ENCODE measurements around the gene CFAP91. TPM values are rescaled to one million over a fixed set of nuclear protein-coding genes. Genes with fewer than 3 reads are reported as not detected.

The CFAP91 gene
- total and polyA plus RNA-seq, 9 of the 15 experiments (the other 6 are each of a cell fraction or from before 2014, with no cell fraction given): not detected

- ChIA-PET CTCF (ENCODE audit: low intra/inter-chr PET ratio) (no interaction called here), POLR2A (interaction anchor here (0.6 to 1.1 kb wide), 4 partner anchors 8 to 41 kb away, joined by 3 to 4 read pairs (median 3); no protein-coding TSS in a partner anchor)
- Histone ChIP-seq H3K9me1 (ENCODE audit: control insufficient read depth, insufficient read depth, low read length) (no peaks in the 10 kb centered on the region), H4K20me1 (replicated peaks; ENCODE audit: control insufficient read depth, insufficient read depth, low read length) (no peaks in the 10 kb centered on the region), H3K4me2 (ENCODE audit: insufficient read depth, low read length) (no peak overlapping the region), H3K9ac (ENCODE audit: insufficient read depth in 1 of 2, low read depth in 2 of 2, low read length in 2 of 2) (no peak overlapping the region), H3K4me1 (replicated peaks in 1 of 2; ENCODE audit: control insufficient read depth in 2 of 2, insufficient read depth in 2 of 2, low read length in 2 of 2) (peaks cover 0 to 17% of the 10 kb centered on the region in 2 experiments; a peak in 4 of 5 replicates), H3K36me3 (ENCODE audit: control insufficient read depth, insufficient read depth, low read length) (no peaks in the 10 kb centered on the region), H2AFZ (ENCODE audit: low read depth, low read length) (no peak overlapping the region), H3K27ac (ENCODE audit: extremely low read depth, low read depth, low read length) (no peak overlapping the region), H3K4me3 (no peak overlapping the region), H3K79me2 (ENCODE audit: control insufficient read depth, insufficient read depth, low read length) (no peaks in the 10 kb centered on the region), H3K27me3 (ENCODE audit: control insufficient read depth in 2 of 2, insufficient read depth in 2 of 2, low read length in 2 of 2) (no peaks in the 10 kb centered on the region), H3K9me3 (replicated peaks; ENCODE audit: control insufficient read depth, insufficient read depth, low read depth, low read length) (no peaks in the 10 kb centered on the region)
- intact Hi-C loops (cut with micrococcal nuclease): no loop called here
- no peak for ATAC-seq
- DNase-seq (ENCODE audit: extremely low read depth in 1 of 4, low spot score in 3 of 4): no peak
- no TSS peak for BruUV-seq (replicated peaks)
- in situ Hi-C loops (cut with MboI): no loop called here
- no peak for FAIRE-seq
- 7% methylated on average over 1 of the region's 1 CpG for WGBS (ENCODE audit: insufficient coverage, low coverage, missing lambda C conversion rate)
- TF ChIP-seq, protein P1, sequence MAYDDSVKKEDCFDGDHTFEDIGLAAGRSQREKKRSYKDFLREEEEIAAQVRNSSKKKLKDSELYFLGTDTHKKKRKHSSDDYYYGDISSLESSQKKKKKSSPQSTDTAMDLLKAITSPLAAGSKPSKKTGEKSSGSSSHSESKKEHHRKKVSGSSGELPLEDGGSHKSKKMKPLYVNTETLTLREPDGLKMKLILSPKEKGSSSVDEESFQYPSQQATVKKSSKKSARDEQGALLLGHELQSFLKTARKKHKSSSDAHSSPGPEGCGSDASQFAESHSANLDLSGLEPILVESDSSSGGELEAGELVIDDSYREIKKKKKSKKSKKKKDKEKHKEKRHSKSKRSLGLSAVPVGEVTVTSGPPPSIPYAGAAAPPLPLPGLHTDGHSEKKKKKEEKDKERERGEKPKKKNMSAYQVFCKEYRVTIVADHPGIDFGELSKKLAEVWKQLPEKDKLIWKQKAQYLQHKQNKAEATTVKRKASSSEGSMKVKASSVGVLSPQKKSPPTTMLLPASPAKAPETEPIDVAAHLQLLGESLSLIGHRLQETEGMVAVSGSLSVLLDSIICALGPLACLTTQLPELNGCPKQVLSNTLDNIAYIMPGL (CRISPR knock-in tag; IDR thresholded peaks at IDR 0.05): no peak
- TF ChIP-seq BCOR (IDR thresholded peaks at IDR 0.05): no peak
- no peak for TF ChIP-seq HDAC2 (IDR thresholded peaks at IDR 0.05)
- no peak for TF ChIP-seq HMGN3 (IDR thresholded peaks at IDR 0.05; ENCODE audit: borderline replicate concordance, extremely low read depth, insufficient read length, low read depth, low read length)
- TF ChIP-seq, protein P2, sequence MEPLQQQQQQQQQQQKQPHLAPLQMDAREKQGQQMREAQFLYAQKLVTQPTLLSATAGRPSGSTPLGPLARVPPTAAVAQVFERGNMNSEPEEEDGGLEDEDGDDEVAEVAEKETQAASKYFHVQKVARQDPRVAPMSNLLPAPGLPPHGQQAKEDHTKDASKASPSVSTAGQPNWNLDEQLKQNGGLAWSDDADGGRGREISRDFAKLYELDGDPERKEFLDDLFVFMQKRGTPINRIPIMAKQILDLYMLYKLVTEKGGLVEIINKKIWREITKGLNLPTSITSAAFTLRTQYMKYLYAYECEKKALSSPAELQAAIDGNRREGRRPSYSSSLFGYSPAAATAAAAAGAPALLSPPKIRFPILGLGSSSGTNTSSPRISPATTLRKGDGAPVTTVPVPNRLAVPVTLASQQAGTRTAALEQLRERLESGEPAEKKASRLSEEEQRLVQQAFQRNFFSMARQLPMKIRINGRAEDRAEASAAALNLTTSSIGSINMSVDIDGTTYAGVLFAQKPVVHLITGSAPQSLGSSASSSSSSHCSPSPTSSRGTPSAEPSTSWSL (CRISPR knock-in tag; IDR thresholded peaks at IDR 0.05; ENCODE audit: borderline replicate concordance): no peak
- no peak for TF ChIP-seq ETV5 (CRISPR knock-in tag; IDR thresholded peaks at IDR 0.05; ENCODE audit: low read depth)
- TF ChIP-seq KLF6 (CRISPR knock-in tag; IDR thresholded peaks at IDR 0.05; ENCODE audit: borderline replicate concordance): no peak
- TF ChIP-seq ELF1 (tag; IDR thresholded peaks at IDR 0.05): no peak
- TF ChIP-seq, protein P3, sequence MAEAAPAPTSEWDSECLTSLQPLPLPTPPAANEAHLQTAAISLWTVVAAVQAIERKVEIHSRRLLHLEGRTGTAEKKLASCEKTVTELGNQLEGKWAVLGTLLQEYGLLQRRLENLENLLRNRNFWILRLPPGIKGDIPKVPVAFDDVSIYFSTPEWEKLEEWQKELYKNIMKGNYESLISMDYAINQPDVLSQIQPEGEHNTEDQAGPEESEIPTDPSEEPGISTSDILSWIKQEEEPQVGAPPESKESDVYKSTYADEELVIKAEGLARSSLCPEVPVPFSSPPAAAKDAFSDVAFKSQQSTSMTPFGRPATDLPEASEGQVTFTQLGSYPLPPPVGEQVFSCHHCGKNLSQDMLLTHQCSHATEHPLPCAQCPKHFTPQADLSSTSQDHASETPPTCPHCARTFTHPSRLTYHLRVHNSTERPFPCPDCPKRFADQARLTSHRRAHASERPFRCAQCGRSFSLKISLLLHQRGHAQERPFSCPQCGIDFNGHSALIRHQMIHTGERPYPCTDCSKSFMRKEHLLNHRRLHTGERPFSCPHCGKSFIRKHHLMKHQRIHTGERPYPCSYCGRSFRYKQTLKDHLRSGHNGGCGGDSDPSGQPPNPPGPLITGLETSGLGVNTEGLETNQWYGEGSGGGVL (CRISPR knock-in tag; IDR thresholded peaks at IDR 0.05): no peak
- TF ChIP-seq, protein P4, sequence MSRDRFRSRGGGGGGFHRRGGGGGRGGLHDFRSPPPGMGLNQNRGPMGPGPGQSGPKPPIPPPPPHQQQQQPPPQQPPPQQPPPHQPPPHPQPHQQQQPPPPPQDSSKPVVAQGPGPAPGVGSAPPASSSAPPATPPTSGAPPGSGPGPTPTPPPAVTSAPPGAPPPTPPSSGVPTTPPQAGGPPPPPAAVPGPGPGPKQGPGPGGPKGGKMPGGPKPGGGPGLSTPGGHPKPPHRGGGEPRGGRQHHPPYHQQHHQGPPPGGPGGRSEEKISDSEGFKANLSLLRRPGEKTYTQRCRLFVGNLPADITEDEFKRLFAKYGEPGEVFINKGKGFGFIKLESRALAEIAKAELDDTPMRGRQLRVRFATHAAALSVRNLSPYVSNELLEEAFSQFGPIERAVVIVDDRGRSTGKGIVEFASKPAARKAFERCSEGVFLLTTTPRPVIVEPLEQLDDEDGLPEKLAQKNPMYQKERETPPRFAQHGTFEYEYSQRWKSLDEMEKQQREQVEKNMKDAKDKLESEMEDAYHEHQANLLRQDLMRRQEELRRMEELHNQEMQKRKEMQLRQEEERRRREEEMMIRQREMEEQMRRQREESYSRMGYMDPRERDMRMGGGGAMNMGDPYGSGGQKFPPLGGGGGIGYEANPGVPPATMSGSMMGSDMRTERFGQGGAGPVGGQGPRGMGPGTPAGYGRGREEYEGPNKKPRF (IDR thresholded peaks at IDR 0.05; ENCODE audit: low read depth, low read length): no peak
Measured at GRCh38 chr3:119662604-119663373, 40.0 kb upstream of the CFAP91 start.
